Gastroesophageal sphincter (tissue), 3 donors: ENCODE measurements around the gene ZNF44.

Experiments
- EP300 ChIP-seq: sonication (generic); formaldehyde crosslinking; IDR thresholded peaks from one replicate; pipeline ENCODE4 v1.6.1; 2017; ENCODE audit warnings: antibody characterized with exemption, mild to moderate bottlenecking
- POLR2A ChIP-seq, 2 donors: fragments of 450-650 bp; IDR thresholded peaks; one replicate each; pipeline ENCODE4 v1.6.1; 2017; ENCODE audit warnings: antibody characterized with exemption in 2 of 2, mild to moderate bottlenecking in 2 of 2, moderate library complexity in 1 of 2
- TF ChIP-seq, protein P1 (sequence below), 4 experiments: fragments of 200-600 bp in 2 of 4; fragments of 450-650 bp in 2 of 4; sonication (generic) in 1 of 4; IDR thresholded peaks; one replicate each; pipeline ENCODE4 v1.5.1; 2017 to 2019; ENCODE audit warnings: antibody characterized with exemption in 4 of 4, mild to moderate bottlenecking in 2 of 4, moderate library complexity in 2 of 4

- TF ChIP-seq, protein P1, sequence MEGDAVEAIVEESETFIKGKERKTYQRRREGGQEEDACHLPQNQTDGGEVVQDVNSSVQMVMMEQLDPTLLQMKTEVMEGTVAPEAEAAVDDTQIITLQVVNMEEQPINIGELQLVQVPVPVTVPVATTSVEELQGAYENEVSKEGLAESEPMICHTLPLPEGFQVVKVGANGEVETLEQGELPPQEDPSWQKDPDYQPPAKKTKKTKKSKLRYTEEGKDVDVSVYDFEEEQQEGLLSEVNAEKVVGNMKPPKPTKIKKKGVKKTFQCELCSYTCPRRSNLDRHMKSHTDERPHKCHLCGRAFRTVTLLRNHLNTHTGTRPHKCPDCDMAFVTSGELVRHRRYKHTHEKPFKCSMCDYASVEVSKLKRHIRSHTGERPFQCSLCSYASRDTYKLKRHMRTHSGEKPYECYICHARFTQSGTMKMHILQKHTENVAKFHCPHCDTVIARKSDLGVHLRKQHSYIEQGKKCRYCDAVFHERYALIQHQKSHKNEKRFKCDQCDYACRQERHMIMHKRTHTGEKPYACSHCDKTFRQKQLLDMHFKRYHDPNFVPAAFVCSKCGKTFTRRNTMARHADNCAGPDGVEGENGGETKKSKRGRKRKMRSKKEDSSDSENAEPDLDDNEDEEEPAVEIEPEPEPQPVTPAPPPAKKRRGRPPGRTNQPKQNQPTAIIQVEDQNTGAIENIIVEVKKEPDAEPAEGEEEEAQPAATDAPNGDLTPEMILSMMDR (IDR thresholded peaks at IDR 0.05): no peak
- TF ChIP-seq POLR2A (IDR thresholded peaks at IDR 0.05): no peak
- no peak for TF ChIP-seq EP300
Measured at GRCh38 chr19:12293777-12294248, 870 bp downstream of the ZNF44 start.
